Mammary epithelial cell (primary cell): ENCODE measurements around the gene SYTL2.

ENCODE experiments used
- CTCF ChIP-seq, 2 donors: IDR thresholded peaks in 1 of 2; conservative IDR thresholded peaks in 1 of 2; 2 replicates each; pipeline ENCODE4 v1.5.1; 2011 to 2012; ENCODE audit warnings: inconsistent platforms in 2 of 2, low read length in 2 of 2, mild to moderate bottlenecking in 2 of 2, control low read depth in 1 of 2, low read depth in 1 of 2; ENCODE audit not compliant: insufficient read depth in 1 of 2; ENCODE audit errors: extremely low read depth in 1 of 2
- EZH2 ChIP-seq: IDR thresholded peaks from 2 replicates; pipeline ENCODE4 v1.6.1; 2012; ENCODE audit warnings: low read length, inconsistent platforms, borderline replicate concordance

- TF ChIP-seq CTCF (conservative IDR thresholded peaks at IDR 0.05 in 1 of 2, IDR thresholded peaks at IDR 0.05 in 1 of 2; ENCODE audit: extremely low read depth in 1 of 2, insufficient read depth in 1 of 2, low read depth in 1 of 2, low read length in 2 of 2), result no peak
- no peak for TF ChIP-seq EZH2
These were observed 125.7 kb downstream of the SYTL2 start for GRCh38 chr11:85685125-85685819.
